HG03571 (cell line): ENCODE measurements around the gene TRMT61A.

Experiments used
- ATAC-seq: cut with Tn5 transposase; IDR thresholded peaks from one replicate; pipeline ENCODE4 v1.9.1; 2021; ENCODE audit not compliant: unreplicated experiment

The TRMT61A gene

GRCh38 chr14:103561381-103562178 is 32.6 kb downstream of the TRMT61A start:
- ATAC-seq = peak; percentile 25

DNA sequence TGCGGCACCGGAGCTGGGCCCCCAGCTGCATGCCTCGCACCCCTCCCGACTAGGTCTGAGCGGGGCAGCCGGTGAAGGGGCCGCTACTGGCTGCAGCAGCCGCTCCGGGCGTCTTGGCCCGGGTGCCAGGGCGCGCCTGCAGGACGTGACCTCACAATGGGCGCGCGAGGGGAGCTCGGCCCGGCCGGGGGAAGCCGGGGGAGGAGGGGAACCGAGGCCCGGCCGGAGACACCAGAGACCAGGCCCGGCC is 33.1 kb downstream of the TRMT61A start:
- ATAC-seq = peak; percentile 42

GRCh38 chr14:103562429-103563225 is 33.6 kb downstream of the TRMT61A start, which contains the start of the genes BAG5 and COA8:
Gene BAG5, minus strand, starts transcription at chr14:103562657. Its CDS starts 1,493 bp downstream, at chr14:103561164.
Gene COA8, plus strand, starts transcription at chr14:103562960. Its CDS starts 42 bp downstream, at chr14:103563002.
- ATAC-seq = peak; percentile 71

GRCh38 chr14:103563226-103563620 is 34.2 kb downstream of the TRMT61A start:
- ATAC-seq = no peak

DNA sequence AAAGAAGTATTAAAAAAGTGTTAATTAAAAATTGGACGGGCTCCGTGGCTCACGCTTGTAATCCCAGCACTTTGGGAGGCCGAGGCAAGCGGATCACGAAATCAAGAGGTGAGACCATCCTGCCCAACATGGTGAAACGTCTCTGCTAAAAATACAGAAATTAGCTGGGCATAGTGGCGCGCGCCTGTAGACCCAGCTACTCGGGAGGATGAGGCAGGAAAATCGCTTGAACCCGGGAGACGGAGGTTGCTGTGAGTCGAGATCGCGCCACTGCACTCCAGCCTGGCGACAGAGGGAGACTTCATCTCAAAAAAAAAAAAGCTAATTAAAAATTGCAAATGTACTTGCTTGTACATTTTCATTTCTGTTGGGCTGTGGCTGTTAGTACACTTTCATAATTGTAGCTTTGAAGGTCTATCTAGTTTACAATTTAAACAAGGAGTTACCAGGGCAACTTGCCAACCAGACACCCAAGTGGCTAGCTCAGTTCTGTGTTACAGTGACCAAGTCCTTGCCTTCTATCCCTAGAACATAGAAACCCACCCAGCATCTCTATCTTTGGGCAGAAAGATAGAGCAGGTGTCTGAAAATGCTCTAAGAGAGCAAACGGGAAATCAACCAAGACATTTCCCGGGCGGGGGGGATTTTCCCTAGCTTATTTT is 35.0 kb downstream of the TRMT61A start:
- no peak for ATAC-seq

DNA sequence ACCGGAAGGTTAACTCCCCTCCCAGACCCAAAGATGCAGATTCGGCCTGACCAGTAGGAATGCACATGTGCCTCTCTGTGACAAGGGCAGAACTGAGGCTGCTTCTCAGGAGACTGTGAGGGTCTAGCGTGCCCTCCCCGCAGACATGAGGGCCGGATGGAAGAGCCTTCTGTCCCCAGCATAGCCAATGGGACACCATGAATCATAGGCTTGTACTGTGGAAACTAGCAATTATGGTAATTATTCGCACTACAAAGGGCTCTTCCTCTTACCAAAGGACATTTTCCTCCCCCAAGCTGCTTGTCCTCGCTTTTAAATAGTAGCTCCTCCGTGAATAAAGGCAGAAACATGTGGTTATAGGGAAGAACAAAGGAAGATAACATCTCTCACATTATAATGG is 40.0 kb downstream of the TRMT61A start:
- no peak for ATAC-seq

- no peak for ATAC-seq
Measured at GRCh38 chr14:103569408-103569807, 40.4 kb downstream of the TRMT61A start.

DNA sequence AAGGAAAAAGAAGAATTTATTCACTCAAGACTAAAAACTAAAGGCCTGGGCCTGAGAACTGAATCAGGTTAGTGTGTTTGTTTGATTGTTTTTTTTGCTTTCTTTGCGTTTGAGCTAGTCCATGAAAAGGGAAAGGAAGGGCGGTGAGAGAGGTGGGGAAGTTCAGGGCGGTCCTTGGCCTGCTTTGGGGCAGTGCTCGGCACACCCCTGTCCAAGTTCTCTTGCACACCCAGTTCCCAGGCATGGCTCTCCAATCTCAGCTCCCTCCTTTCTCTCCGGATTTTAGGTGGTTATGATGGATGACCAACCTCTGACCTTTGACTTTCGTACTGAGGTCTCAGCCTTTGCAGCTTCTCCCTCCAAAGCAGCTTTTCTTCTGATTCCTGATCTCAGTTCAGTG is 45.1 kb downstream of the TRMT61A start:
- no peak for ATAC-seq

- no peak for ATAC-seq
Measured at GRCh38 chr14:103574707-103575285, 45.8 kb downstream of the TRMT61A start.

DNA sequence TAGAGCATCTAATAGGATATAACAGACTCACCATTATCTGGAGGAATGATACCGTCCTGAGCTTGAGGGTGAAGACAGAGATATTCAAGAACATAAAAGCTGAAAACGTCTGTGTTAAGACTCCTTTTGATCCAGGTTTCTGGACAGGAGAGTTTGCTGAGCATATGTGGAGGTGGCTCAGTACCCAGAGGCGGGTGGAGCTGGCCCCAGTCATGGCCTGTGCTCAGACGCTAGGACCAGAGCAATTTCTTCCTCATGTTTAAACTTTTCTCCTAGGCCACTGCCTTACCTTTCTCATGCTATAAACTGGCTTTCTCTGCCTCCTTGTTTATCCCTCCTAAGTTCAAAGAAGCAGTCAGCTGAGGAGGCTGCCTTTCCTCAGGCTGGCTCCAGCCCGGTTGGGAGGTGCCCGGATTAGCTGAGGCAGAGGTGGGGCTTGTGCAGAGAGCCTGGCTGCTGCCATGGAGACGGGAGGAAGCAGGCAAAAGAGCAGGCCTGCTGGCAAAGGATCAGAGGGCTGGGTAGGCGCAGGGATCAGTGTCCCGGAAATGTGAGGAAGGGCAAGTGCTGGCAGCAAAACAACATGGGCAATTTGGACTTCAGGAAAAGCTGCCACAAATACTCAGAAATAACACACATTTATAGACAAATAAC is 47.5 kb downstream of the TRMT61A start:
- no peak for ATAC-seq

DNA sequence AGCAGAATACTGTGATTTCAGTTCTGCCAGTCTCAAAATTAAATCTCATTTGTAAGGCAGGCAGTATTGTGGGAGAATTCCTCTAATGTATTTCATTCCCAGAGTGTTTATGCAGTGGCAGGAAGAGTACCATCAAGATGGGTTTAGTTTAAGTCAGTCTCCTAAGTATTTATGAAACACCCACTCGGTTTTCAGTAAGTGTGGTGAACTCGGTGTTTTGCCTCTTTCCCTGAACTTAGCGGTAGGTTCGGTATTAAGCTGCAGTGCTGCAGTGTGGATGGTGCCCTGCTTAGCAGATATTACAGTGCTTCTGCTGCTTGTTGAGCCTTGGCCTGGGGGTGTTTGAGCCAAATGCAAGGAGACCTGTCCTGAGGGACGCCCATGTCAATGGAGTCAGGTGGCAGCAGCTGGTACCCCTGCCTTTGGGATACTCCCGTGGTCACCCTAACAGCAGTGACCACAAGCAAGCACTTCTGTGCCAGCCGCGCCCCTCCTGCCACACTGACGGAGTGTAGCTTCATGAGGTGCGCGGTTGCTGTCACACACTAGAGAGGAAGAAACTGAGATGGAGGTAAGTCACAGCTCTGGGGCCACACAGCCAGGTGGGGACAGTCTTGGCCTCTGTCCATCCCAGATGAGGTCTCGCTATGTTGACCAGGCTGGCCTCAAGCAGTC is 49.5 kb downstream of the TRMT61A start:
- no peak for ATAC-seq

DNA sequence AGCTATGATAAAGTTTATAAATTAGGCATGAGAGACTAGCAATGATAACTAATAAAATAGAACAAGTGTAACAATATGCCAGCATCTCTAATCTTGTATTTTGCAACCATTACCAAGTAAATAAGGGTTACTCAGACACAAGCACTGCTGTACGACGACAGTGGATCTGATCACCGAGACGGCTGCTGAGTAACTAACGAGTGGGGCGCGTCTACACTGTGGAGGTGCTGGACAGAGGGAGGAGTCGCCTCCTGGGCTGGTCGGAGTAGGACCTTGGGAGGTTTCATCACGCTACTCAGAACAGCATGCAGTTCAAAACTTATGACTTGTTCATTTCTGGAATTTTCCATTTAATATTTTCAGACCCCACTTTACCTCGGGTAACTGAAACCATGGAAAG is 52.2 kb downstream of the TRMT61A start:
- no peak for ATAC-seq

DNA sequence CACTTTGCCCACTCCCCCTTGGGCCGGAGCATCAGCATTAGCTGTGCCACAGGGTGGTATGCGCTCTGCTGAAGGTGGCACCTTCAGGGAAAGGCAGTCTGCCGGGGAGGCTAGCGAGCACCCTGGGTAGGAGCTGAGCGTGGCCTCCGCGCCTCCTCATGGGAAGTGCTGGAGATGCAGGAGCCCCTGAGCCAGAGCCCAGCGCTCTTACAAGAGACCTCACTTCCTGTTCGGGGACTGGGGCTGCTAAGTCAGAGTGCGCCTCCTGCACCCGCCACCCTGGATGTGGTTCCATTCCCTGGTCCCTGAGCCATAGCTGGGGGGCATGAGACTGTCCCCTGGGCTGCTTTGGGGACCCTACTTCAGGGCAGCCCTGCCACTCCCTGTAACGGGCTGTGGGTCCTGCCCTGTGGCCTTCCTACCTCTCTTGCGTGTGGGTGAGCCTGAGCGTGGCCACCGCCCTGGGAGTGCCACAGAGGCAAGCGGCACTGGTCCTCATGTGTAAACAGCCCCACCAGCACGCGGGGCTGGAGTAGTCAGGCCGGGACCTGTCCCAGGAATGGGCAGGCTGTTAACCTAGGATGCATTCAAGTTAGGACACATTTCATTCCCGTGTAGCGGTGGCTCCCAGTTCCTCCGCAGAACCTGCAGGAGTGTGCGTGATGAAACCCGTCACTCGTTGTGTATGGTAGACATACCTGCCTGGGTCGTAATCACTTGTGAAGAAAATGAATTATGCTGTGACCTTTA is 53.1 kb downstream of the TRMT61A start:
- ATAC-seq = no peak

GRCh38 chr14:103584326-103584915 is 55.4 kb downstream of the TRMT61A start:
- no peak for ATAC-seq
